T-helper 17 cell (primary cell): ENCODE data around the gene HDAC4. TPM values are rescaled to one million over a fixed set of nuclear protein-coding genes. Genes with fewer than 3 reads are reported as not detected.

Experiments used
- ATAC-seq: fragments of 150-1000 bp; cut with Tn5 transposase; 2 replicates; pipeline ENCODE4 v1.10.0; 2021; ENCODE audit warnings: mild to moderate bottlenecking, moderate library complexity
- DNase-seq, 3 donors: peaks; one replicate each; pipeline versions ENCODE4 v3.0.0 to v3.0.0-alpha.2; 2020 to 2021
- H3K9me3 ChIP-seq: one replicate; pipeline ENCODE4 v1.7.0; 2013; ENCODE audit warnings: low read length, mild to moderate bottlenecking; ENCODE audit not compliant: control insufficient read depth, poor library complexity, severe bottlenecking
- H3K27ac Mint-ChIP-seq: one replicate; pipeline ENCODE4 v1.8.0; 2022; ENCODE audit warnings: mild to moderate bottlenecking, moderate library complexity, mixed read lengths
- H3K27me3 Mint-ChIP-seq: one replicate; pipeline ENCODE4 v1.8.0; 2022; ENCODE audit warnings: mixed read lengths
- H3K36me3 Mint-ChIP-seq: one replicate; pipeline ENCODE4 v1.8.0; 2022; ENCODE audit warnings: low read depth, mixed read lengths
- H3K4me1 Mint-ChIP-seq: one replicate; pipeline ENCODE4 v1.8.0; 2022; ENCODE audit warnings: mild to moderate bottlenecking, mixed read lengths
- H3K4me3 Mint-ChIP-seq: one replicate; pipeline ENCODE4 v1.8.0; 2022; ENCODE audit warnings: mild to moderate bottlenecking, moderate library complexity, mixed read lengths
- total RNA-seq, 4 donors: library from RNA in 2 of 4; stranded (reverse) in 2 of 4; gene quantifications; one replicate each; pipeline ENCODE4 v1.2.3 and lab custom pipeline; 2022 to 2026

The HDAC4 gene
- total RNA-seq, 2 donors from 2014 or later, result 78.9 to 79.0 TPM

DNA sequence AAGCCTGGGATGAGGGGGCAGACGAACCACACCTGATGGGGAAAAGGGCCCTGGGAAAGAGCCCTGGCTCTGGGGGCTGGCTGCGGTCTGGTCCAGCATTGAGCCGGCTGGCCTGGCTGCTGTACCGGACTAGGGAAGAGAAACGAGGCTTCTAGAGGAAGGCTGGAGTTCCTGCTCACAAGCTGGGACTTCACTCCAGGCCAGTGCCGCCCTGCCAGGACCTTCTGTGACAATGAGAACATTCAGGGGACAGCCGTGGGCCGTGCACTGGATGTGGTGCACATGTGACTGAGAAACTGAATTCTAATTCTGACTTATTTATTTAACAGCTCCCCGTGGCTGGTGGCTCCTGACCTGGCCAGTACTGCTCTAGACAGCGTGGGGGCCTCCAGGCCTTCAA lies 269.3 kb downstream of the HDAC4 start:
- H3K4me3 Mint-ChIP-seq, result no peak overlapping the region
- H3K4me1 Mint-ChIP-seq, result peaks cover 6% of the 10 kb centered on the region
- no peak overlapping the region for H3K27ac Mint-ChIP-seq
- no peaks in the 10 kb centered on the region for H3K27me3 Mint-ChIP-seq
- H3K9me3 ChIP-seq, result no peaks in the 10 kb centered on the region
- H3K36me3 Mint-ChIP-seq, result peaks cover 8% of the 10 kb centered on the region
- DNase-seq, result no peak
- ATAC-seq, result no peak

DNA sequence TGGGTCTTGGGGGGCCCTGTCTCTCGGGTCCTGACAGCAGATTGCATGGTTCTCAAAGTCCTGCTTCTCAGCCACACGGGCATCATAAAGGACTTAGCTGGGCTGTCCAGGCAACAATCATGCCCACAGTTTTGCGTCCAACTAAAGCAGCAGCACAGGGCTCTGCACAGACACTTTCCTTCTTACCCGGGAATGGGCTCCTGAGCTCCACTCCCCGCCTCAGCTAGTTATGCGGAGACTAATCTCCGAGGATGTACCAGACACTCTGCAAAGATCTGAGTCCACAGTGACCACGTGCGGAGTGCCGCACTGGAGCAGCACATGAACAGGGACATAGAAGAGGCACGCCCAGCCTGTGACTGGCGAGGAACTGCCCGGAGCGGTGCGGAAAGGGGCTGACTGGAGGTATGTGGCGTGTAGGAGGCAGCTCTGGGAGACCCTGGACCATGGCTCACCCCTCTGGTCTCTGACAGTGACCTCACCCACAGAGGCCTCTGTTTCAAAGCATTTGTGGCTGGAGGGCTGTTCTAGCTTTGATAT lies 270.0 kb downstream of the HDAC4 start:
- no peak overlapping the region for H3K4me3 Mint-ChIP-seq
- H3K4me1 Mint-ChIP-seq, result peaks cover 6% of the 10 kb centered on the region
- no peaks in the 10 kb centered on the region for H3K9me3 ChIP-seq
- DNase-seq (no peak), ATAC-seq (no peak)
- H3K27ac Mint-ChIP-seq, result no peak overlapping the region
- peaks cover 6% of the 10 kb centered on the region for H3K36me3 Mint-ChIP-seq
- no peaks in the 10 kb centered on the region for H3K27me3 Mint-ChIP-seq

DNA sequence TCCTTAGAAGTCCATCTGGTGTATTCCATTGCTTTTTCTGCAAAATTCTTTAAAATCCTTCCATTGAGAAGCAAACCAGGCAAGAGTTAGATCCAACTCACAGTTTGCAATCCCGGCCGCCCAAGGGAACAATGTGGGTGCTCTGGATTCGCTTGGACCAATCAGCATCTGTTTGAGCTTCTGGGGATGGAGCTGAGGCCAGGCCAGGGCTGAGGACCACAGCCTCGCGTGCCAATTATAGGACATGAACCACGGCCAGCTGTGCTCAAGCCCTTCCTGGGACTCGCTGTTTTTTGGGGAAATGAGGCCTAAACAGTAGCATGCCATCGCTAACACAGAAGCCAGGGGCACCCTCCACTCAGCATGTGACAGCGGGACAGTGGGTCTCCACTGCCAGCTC lies 270.8 kb downstream of the HDAC4 start:
- H3K36me3 Mint-ChIP-seq, result peaks cover 6% of the 10 kb centered on the region
- no peak for ATAC-seq
- H3K27ac Mint-ChIP-seq, result no peak overlapping the region
- no peak overlapping the region for H3K4me3 Mint-ChIP-seq
- H3K9me3 ChIP-seq, result no peaks in the 10 kb centered on the region
- H3K4me1 Mint-ChIP-seq, result peaks cover 1% of the 10 kb centered on the region
- no peaks in the 10 kb centered on the region for H3K27me3 Mint-ChIP-seq
- DNase-seq, result no peak

GRCh38 chr2:239129147-239129920 lies 271.5 kb downstream of the HDAC4 start:
- Mint-ChIP-seq H3K36me3 (peaks cover 6% of the 10 kb centered on the region), H3K27me3 (no peaks in the 10 kb centered on the region), H3K27ac (no peak overlapping the region), H3K4me1 (no peaks in the 10 kb centered on the region), H3K4me3 (no peak overlapping the region)
- ATAC-seq (no peak), DNase-seq (no peak)
- H3K9me3 ChIP-seq, result no peaks in the 10 kb centered on the region

GRCh38 chr2:239128706-239129105 lies 272.1 kb downstream of the HDAC4 start:
- ATAC-seq, result no peak
- DNase-seq, result no peak
- Mint-ChIP-seq H3K27me3 (no peaks in the 10 kb centered on the region), H3K36me3 (peaks cover 6% of the 10 kb centered on the region), H3K27ac (no peak overlapping the region), H3K4me1 (no peaks in the 10 kb centered on the region), H3K4me3 (no peak overlapping the region)
- H3K9me3 ChIP-seq, result no peaks in the 10 kb centered on the region

DNA sequence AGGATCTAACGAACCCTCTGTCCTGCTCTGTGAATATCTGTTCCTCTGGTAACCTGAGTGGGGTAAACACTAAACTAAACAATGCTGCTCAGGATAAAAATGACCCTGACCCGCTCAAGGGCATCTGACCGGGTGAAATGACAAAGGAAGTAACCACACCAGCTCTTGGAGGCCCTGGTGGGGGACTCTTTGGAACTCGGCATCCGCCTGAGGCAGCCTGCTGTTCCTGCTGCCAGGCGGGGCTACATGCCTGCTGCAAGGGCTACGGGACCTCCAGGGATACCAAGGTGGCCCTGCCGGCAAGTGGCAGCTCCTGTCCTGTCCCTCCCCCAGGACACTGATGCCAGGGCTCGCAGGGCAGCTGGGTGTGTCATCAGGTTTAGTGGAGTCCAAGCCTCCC lies 273.3 kb downstream of the HDAC4 start:
- peaks cover 6% of the 10 kb centered on the region for H3K36me3 Mint-ChIP-seq

GRCh38 chr2:239125726-239126675 lies 274.8 kb downstream of the HDAC4 start:
- DNase-seq (no peak), ATAC-seq (no peak)
- Mint-ChIP-seq H3K4me1 (peaks cover 3% of the 10 kb centered on the region), H3K36me3 (peaks cover 2% of the 10 kb centered on the region), H3K4me3 (no peak overlapping the region), H3K27me3 (no peaks in the 10 kb centered on the region), H3K27ac (no peak overlapping the region)
- H3K9me3 ChIP-seq, result no peaks in the 10 kb centered on the region

More for the DNA sequence above, 273.3 kb downstream of the HDAC4 start:
- H3K4me1 Mint-ChIP-seq, result no peaks in the 10 kb centered on the region
- ATAC-seq, result no peak
- H3K9me3 ChIP-seq, result no peaks in the 10 kb centered on the region
- DNase-seq, result no peak
- no peaks in the 10 kb centered on the region for H3K27me3 Mint-ChIP-seq
- H3K4me3 Mint-ChIP-seq, result no peak overlapping the region
- H3K27ac Mint-ChIP-seq, result peak overlapping the region; percentile 56

- H3K4me3 Mint-ChIP-seq, result no peak overlapping the region
- no peaks in the 10 kb centered on the region for H3K9me3 ChIP-seq
- no peaks in the 10 kb centered on the region for H3K27me3 Mint-ChIP-seq
- peak overlapping the region; percentile 16 for H3K27ac Mint-ChIP-seq
- ATAC-seq, result no peak
- peaks cover 15% of the 10 kb centered on the region for H3K4me1 Mint-ChIP-seq
- DNase-seq, result no peak
- peaks cover 6% of the 10 kb centered on the region for H3K36me3 Mint-ChIP-seq
Measured at GRCh38 chr2:239124152-239124899, 276.5 kb downstream of the HDAC4 start.

- Mint-ChIP-seq H3K4me3 (no peak overlapping the region), H3K36me3 (peaks cover 6% of the 10 kb centered on the region), H3K27ac (no peak overlapping the region), H3K27me3 (no peaks in the 10 kb centered on the region), H3K4me1 (peaks cover 21% of the 10 kb centered on the region)
- H3K9me3 ChIP-seq, result no peaks in the 10 kb centered on the region
- DNase-seq (no peak), ATAC-seq (no peak)
Measured at GRCh38 chr2:239122421-239123110, 278.3 kb downstream of the HDAC4 start.

DNA sequence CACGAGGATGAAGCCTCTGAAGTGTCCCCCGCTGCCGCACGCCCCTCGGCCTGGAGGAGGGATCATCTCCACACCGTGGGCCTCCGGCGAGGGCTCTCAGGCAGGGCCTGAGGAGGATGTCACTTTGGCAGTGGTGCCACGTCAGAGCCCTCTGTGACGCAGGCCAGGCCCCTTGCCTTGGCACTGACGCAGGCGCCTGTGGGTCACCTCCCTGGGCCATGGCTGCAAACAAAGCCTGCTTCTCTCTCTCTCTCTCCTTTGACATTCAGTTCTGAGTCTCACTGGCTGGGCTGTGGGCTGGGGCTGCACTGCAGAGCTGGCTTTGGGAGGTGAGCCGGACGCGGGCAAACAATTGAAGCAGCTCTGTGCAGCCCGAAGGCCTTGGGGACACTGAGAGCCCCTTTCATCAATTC lies 279.2 kb downstream of the HDAC4 start:
- peak overlapping the region; percentile 45 for H3K4me3 Mint-ChIP-seq
- peaks cover 27% of the 10 kb centered on the region for H3K4me1 Mint-ChIP-seq
- H3K9me3 ChIP-seq, result no peaks in the 10 kb centered on the region
- peaks cover 6% of the 10 kb centered on the region for H3K36me3 Mint-ChIP-seq
- H3K27me3 Mint-ChIP-seq, result no peaks in the 10 kb centered on the region
- ATAC-seq (no peak), DNase-seq (no peak)
- H3K27ac Mint-ChIP-seq, result peak overlapping the region; percentile 90

- no peaks in the 10 kb centered on the region for H3K9me3 ChIP-seq
- ATAC-seq, result peak; percentile 46
- Mint-ChIP-seq H3K27me3 (no peaks in the 10 kb centered on the region), H3K4me1 (peaks cover 34% of the 10 kb centered on the region), H3K27ac (peak overlapping the region; percentile 90), H3K4me3 (no peak overlapping the region), H3K36me3 (peaks cover 4% of the 10 kb centered on the region)
- no peak for DNase-seq
Measured at GRCh38 chr2:239120664-239121063, 280.2 kb downstream of the HDAC4 start.

DNA sequence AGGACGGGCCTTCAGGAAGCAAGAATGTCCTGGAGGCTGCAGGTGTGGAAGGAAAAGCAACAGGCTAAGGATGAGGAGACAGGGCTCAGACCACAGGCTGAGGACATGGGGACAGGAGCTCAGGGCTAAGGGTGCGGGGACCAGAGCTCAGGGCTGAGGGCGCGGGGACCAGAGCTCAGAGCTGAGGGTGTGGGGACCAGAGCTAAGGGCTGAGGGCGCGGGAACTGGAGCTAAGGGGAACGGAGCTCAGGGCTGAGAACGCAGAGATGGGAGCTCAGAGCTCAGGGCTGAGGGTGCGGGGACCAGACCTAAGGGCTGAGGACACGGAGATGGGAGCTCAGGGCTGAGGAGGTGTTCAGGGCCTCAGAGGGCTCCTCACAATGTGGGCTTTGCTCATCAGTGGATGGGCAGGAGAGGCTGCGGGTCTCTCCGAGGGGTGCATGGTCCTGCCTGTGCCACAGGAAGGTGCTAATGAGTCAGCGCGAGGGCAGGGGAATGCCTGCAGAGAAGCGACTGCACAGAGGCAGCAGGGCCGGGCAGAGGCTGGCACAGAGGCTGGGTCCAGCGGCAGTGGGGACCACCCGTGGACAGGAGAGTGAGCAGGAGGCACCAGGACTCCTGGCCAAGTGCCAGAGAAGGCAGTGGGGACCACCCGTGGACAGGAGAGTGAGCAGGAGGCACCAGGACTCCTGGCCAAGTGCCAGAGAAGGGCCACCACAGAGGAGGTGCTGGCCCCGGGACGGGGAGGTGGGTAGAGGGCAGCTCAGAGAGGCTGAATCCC lies 281.3 kb downstream of the HDAC4 start:
- H3K27ac Mint-ChIP-seq, result peak overlapping the region; percentile 90
- peak overlapping the region; percentile 79 for H3K4me3 Mint-ChIP-seq
- ATAC-seq, result no peak

More for the DNA sequence above, 281.3 kb downstream of the HDAC4 start:
- H3K9me3 ChIP-seq, result no peaks in the 10 kb centered on the region
- Mint-ChIP-seq H3K27me3 (no peaks in the 10 kb centered on the region), H3K4me1 (peaks cover 35% of the 10 kb centered on the region), H3K36me3 (peaks cover 4% of the 10 kb centered on the region)
- no peak for DNase-seq
